H54 (cell line): ENCODE measurements around the gene SFXN1.

ENCODE experiments used
- DNase-seq: peaks from one replicate; pipeline ENCODE4 v3.0.0; 2011; ENCODE audit warnings: low spot score, mixed read lengths; ENCODE audit not compliant: insufficient read length
- FAIRE-seq: peaks from 3 replicates; lab custom pipeline; 2011; peaks lifted over from hg19 to GRCh38; lab: Jason Lieb, UNC
- POLR2A ChIP-seq: IDR thresholded peaks from 2 replicates; pipeline ENCODE4 v1.6.1; 2011; ENCODE audit warnings: low read depth, mild to moderate bottlenecking, low read length

The SFXN1 gene

GRCh38 chr5:175457466-175457865 lies 20.9 kb upstream of the SFXN1 start:
- FAIRE-seq (no peak), DNase-seq (no peak)
- TF ChIP-seq POLR2A: no peak

- no peak for TF ChIP-seq POLR2A
- no peak for FAIRE-seq
- DNase-seq: no peak
These were observed 18.2 kb upstream of the SFXN1 start for GRCh38 chr5:175460126-175460525.

GRCh38 chr5:175460552-175460951 lies 17.8 kb upstream of the SFXN1 start:
- TF ChIP-seq POLR2A: no peak
- FAIRE-seq: no peak
- DNase-seq: no peak

- FAIRE-seq (no peak), DNase-seq (no peak)
- no peak for TF ChIP-seq POLR2A
These were observed 17.0 kb upstream of the SFXN1 start for GRCh38 chr5:175461370-175461769.

- no peak for TF ChIP-seq POLR2A
These were observed 14.7 kb upstream of the SFXN1 start for GRCh38 chr5:175463641-175464040.

GRCh38 chr5:175464074-175464941 lies 14.1 kb upstream of the SFXN1 start:
- TF ChIP-seq POLR2A: no peak
- no peak for FAIRE-seq
- peak; percentile 26 for DNase-seq

More at GRCh38 chr5:175463641-175464040, 14.7 kb upstream of the SFXN1 start:
- DNase-seq (no peak), FAIRE-seq (no peak)

- no peak for TF ChIP-seq POLR2A
- DNase-seq: no peak
- no peak for FAIRE-seq
These were observed 13.5 kb upstream of the SFXN1 start for GRCh38 chr5:175464942-175465233.

- TF ChIP-seq POLR2A: no peak
- no peak for FAIRE-seq
These were observed 13.1 kb upstream of the SFXN1 start for GRCh38 chr5:175465282-175465681.

GRCh38 chr5:175466700-175467318 lies 11.6 kb upstream of the SFXN1 start:
- FAIRE-seq (no peak), DNase-seq (no peak)
- TF ChIP-seq POLR2A: no peak

More at GRCh38 chr5:175465282-175465681, 13.1 kb upstream of the SFXN1 start:
- no peak for DNase-seq

GRCh38 chr5:175467983-175468690 lies 10.2 kb upstream of the SFXN1 start:
- no peak for TF ChIP-seq POLR2A
- FAIRE-seq (no peak), DNase-seq (no peak)

- DNase-seq (no peak), FAIRE-seq (no peak)
- TF ChIP-seq POLR2A: no peak
These were observed 9.5 kb upstream of the SFXN1 start for GRCh38 chr5:175468892-175469291.

GRCh38 chr5:175469916-175470315 lies 8.4 kb upstream of the SFXN1 start:
- no peak for FAIRE-seq

GRCh38 chr5:175470781-175471180 lies 7.6 kb upstream of the SFXN1 start:
- no peak for TF ChIP-seq POLR2A
- FAIRE-seq (no peak), DNase-seq (no peak)

More at GRCh38 chr5:175469916-175470315, 8.4 kb upstream of the SFXN1 start:
- no peak for DNase-seq
- TF ChIP-seq POLR2A: no peak

GRCh38 chr5:175471196-175471595 lies 7.2 kb upstream of the SFXN1 start:
- FAIRE-seq (no peak), DNase-seq (no peak)
- no peak for TF ChIP-seq POLR2A

- no peak for TF ChIP-seq POLR2A
- DNase-seq (no peak), FAIRE-seq (no peak)
These were observed 6.7 kb upstream of the SFXN1 start for GRCh38 chr5:175471628-175472027.
